ENCODE data around the gene CLUH. TPM values are rescaled to one million over a fixed set of nuclear protein-coding genes. Genes with fewer than 3 reads are reported as not detected.
A peak's percentile ranks its signal among the peaks of the same experiment; 100 is the strongest.

The CLUH gene
- total and polyA plus RNA-seq, 7 donors: 20.4 to 119 (median 32.1) TPM

GRCh38 chr17:2713881-2714280, 2.3 kb upstream of the CLUH start:
- H3K36me3 ChIP-seq: peaks cover 0 to 10% (median 0%) of the 10 kb centered on the region in 4 donors
- WGBS, 2 donors: 92 to 94% methylated on average over 9 of the region's 9 CpGs
- no peaks in the 10 kb centered on the region for H3K27me3 ChIP-seq
- no peak for DNase-seq
- TF ChIP-seq POLR2A (IDR thresholded peaks at IDR 0.05) (no peak), POLR2AphosphoS5 (IDR thresholded peaks at IDR 0.05) (no peak)
- TF ChIP-seq, protein P1, sequence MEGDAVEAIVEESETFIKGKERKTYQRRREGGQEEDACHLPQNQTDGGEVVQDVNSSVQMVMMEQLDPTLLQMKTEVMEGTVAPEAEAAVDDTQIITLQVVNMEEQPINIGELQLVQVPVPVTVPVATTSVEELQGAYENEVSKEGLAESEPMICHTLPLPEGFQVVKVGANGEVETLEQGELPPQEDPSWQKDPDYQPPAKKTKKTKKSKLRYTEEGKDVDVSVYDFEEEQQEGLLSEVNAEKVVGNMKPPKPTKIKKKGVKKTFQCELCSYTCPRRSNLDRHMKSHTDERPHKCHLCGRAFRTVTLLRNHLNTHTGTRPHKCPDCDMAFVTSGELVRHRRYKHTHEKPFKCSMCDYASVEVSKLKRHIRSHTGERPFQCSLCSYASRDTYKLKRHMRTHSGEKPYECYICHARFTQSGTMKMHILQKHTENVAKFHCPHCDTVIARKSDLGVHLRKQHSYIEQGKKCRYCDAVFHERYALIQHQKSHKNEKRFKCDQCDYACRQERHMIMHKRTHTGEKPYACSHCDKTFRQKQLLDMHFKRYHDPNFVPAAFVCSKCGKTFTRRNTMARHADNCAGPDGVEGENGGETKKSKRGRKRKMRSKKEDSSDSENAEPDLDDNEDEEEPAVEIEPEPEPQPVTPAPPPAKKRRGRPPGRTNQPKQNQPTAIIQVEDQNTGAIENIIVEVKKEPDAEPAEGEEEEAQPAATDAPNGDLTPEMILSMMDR (IDR thresholded peaks at IDR 0.05): no peak
- no peak overlapping the region for H3K4me3 ChIP-seq
- intact Hi-C loops (cut with DNase I): loop anchor here (5.0 kb wide), 1 partner anchor 202 kb away; the partner anchor contains the start of gene METTL16
- H3K4me1 ChIP-seq: peaks cover 0 to 37% (median 32%) of the 10 kb centered on the region in 4 donors
- H3K27ac ChIP-seq: no peak overlapping the region
- H3K9me3 ChIP-seq: no peaks in the 10 kb centered on the region

- no peaks in the 10 kb centered on the region for H3K27me3 ChIP-seq
- H3K36me3 ChIP-seq: peaks cover 0 to 10% (median 0%) of the 10 kb centered on the region in 4 donors
- H3K4me1 ChIP-seq: peaks cover 0 to 51% (median 46%) of the 10 kb centered on the region in 4 donors
- peak overlapping the region; percentile 81 to 92 (median 85) for H3K27ac ChIP-seq
- TF ChIP-seq EP300 (IDR thresholded peaks at IDR 0.05): no peak
- H3K9me3 ChIP-seq: no peaks in the 10 kb centered on the region
- 50 to 68% methylated on average over 36 of the region's 36 CpGs for WGBS, 2 donors
- intact Hi-C loops (cut with DNase I): loop anchor here (5.0 kb wide), 1 partner anchor 200 kb away; the partner anchor contains the start of gene METTL16
- peak overlapping the region; percentile 70 to 98 (median 88) for H3K4me3 ChIP-seq
- DNase-seq: peak; percentile 74
Observed at GRCh38 chr17:2712300-2713043, 908 bp upstream of the CLUH start.

- H3K9me3 ChIP-seq: no peaks in the 10 kb centered on the region
- peaks cover 0 to 66% (median 56%) of the 10 kb centered on the region in 4 donors for H3K4me1 ChIP-seq
- H3K27me3 ChIP-seq: no peaks in the 10 kb centered on the region
- DNase-seq: peak; percentile 71
- TF ChIP-seq, protein P1 (IDR thresholded peaks at IDR 0.05): no peak
- TF ChIP-seq POLR2AphosphoS5 (IDR thresholded peaks at IDR 0.05) (no peak), EP300 (IDR thresholded peaks at IDR 0.05) (no peak), POLR2A (IDR thresholded peaks at IDR 0.05) (no peak)
- 0 to 1% methylated on average over 82 of the region's 82 CpGs for WGBS, 2 donors
- peaks cover 0 to 9% (median 0%) of the 10 kb centered on the region in 4 donors for H3K36me3 ChIP-seq
- peak overlapping the region; percentile 70 to 98 (median 88) for H3K4me3 ChIP-seq
- H3K27ac ChIP-seq: peak overlapping the region; percentile 81 to 92 (median 85)
- intact Hi-C loops (cut with DNase I): loop anchor here (2.0 to 5.0 kb wide), 2 partner anchors 116 to 199 kb away; partner anchors contain the start of gene METTL16
Observed at GRCh38 chr17:2710803-2711607, 559 bp downstream of the CLUH start.

- H3K27ac ChIP-seq: peak overlapping the region; percentile 81 to 92 (median 85)
- peak; percentile 65 for DNase-seq
- no peaks in the 10 kb centered on the region for H3K27me3 ChIP-seq
- TF ChIP-seq EP300 (IDR thresholded peaks at IDR 0.05): no peak
- TF ChIP-seq, protein P1 (IDR thresholded peaks at IDR 0.05): no peak
- TF ChIP-seq POLR2AphosphoS5 (IDR thresholded peaks at IDR 0.05): no peak
- TF ChIP-seq POLR2A (IDR thresholded peaks at IDR 0.05): no peak
- WGBS, 2 donors: 10 to 43% methylated on average over 16 of the region's 16 CpGs
- peaks cover 0 to 74% (median 59%) of the 10 kb centered on the region in 4 donors for H3K4me1 ChIP-seq
- H3K36me3 ChIP-seq: peaks cover 0 to 4% (median 0%) of the 10 kb centered on the region in 4 donors
- intact Hi-C loops (cut with DNase I): loop anchor here (2.0 to 5.0 kb wide), 2 partner anchors 115 to 198 kb away; partner anchors contain the start of gene METTL16
- H3K9me3 ChIP-seq: no peaks in the 10 kb centered on the region
- peak overlapping the region; percentile 70 to 98 (median 88) for H3K4me3 ChIP-seq
Observed at GRCh38 chr17:2710071-2710802, 1.3 kb downstream of the CLUH start.

Measured in sigmoid colon (tissue), 7 donors.